HEK293 (cell line): Measurements from ENCODE around the gene SLAMF1.
"Not testable (repeated sequence)": the region's sequence is repeated elsewhere in the genome, so short reads cannot be mapped to it uniquely, and the experiment has no call there.

Source experiments
- CTCF ChIA-PET: fragments of 350-600 bp; formaldehyde crosslinking; extraction: SDS; loops from one replicate; lab custom pipeline; 2021; ENCODE audit warnings: antibody characterized with exemption; lab: Yijun Ruan, JAX
- POLR2A ChIA-PET: fragments of 300-600 bp; formaldehyde crosslinking; extraction: SDS; loops from one replicate; lab custom pipeline; 2020; ENCODE audit warnings: antibody characterized with exemption, inconsistent platforms; lab: Yijun Ruan, JAX
- H3K27ac ChIP-seq: fragments of 200-500 bp; sonication (Bioruptor generic); 2 replicates; pipeline ENCODE4 v1.5.1; 2014; ENCODE audit warnings: low read depth, low read length, control low read depth, inconsistent platforms; ENCODE audit errors: extremely low read depth
- H3K36me3 ChIP-seq, 2 experiments: fragments of 200-500 bp in 1 of 2; sonication (Bioruptor generic) in 1 of 2; 1 replicate in 1 of 2; 2 replicates in 1 of 2; pipeline ENCODE4 v1.5.1; 2014 to 2017; ENCODE audit warnings: inconsistent platforms in 2 of 2, low read length in 2 of 2; ENCODE audit not compliant: control insufficient read depth in 2 of 2, insufficient read depth in 1 of 2
- H3K4me1 ChIP-seq: fragments of 200-500 bp; sonication (Bioruptor generic); 2 replicates; pipeline ENCODE4 v1.5.1; 2014; ENCODE audit warnings: mild to moderate bottlenecking, low read length, inconsistent platforms; ENCODE audit not compliant: control insufficient read depth, insufficient read depth
- H3K4me3 ChIP-seq: 2 replicates; pipeline ENCODE4 v1.5.1; 2011; ENCODE audit warnings: low read depth, mild to moderate bottlenecking, control low read depth, low read length, moderate library complexity
- H3K9me3 ChIP-seq: fragments of 200-500 bp; sonication (Bioruptor generic); 2 replicates; pipeline ENCODE4 v1.5.1; 2014; ENCODE audit warnings: low read depth, low read length, inconsistent platforms; ENCODE audit not compliant: control insufficient read depth, insufficient read depth
- BCL11B ChIP-seq: fragments of 450-650 bp; formaldehyde crosslinking; IDR thresholded peaks from 2 replicates; pipeline ENCODE4 v1.5.1; 2016; ENCODE audit warnings: low read depth, missing biosample characterization, missing genetic modification characterization
- KLF9 ChIP-seq: fragments of 450-650 bp; formaldehyde crosslinking; IDR thresholded peaks from 2 replicates; pipeline ENCODE4 v1.5.1; 2016; ENCODE audit warnings: missing biosample characterization, missing genetic modification characterization, low read depth
- ZFP41 ChIP-seq: fragments of 450-650 bp; formaldehyde crosslinking; IDR thresholded peaks from 2 replicates; pipeline ENCODE4 v1.5.1; 2016; ENCODE audit warnings: missing biosample characterization, missing genetic modification characterization, borderline replicate concordance
- ZNF146 ChIP-seq: fragments of 450-650 bp; formaldehyde crosslinking; IDR thresholded peaks from 2 replicates; pipeline ENCODE4 v1.5.1; 2016; ENCODE audit warnings: missing biosample characterization, missing genetic modification characterization
- ZNF174 ChIP-seq: fragments of 450-650 bp; formaldehyde crosslinking; IDR thresholded peaks from 2 replicates; pipeline ENCODE4 v1.5.0; 2017; ENCODE audit warnings: missing biosample characterization, mild to moderate bottlenecking, missing genetic modification characterization
- ZNF341 ChIP-seq: fragments of 450-650 bp; formaldehyde crosslinking; IDR thresholded peaks from 2 replicates; pipeline ENCODE4; 2016; ENCODE audit warnings: low read depth, missing biosample characterization, missing genetic modification characterization
- ZNF350 ChIP-seq: fragments of 450-650 bp; formaldehyde crosslinking; IDR thresholded peaks from 2 replicates; pipeline ENCODE4 v1.5.0; 2017; ENCODE audit warnings: missing biosample characterization, mild to moderate bottlenecking, missing genetic modification characterization
- ZNF416 ChIP-seq: fragments of 450-650 bp; formaldehyde crosslinking; IDR thresholded peaks from 2 replicates; pipeline ENCODE4 v1.5.1; 2016; ENCODE audit warnings: missing biosample characterization, missing genetic modification characterization
- ZNF560 ChIP-seq: fragments of 450-650 bp; formaldehyde crosslinking; IDR thresholded peaks from 2 replicates; pipeline ENCODE4 v1.5.1; 2017; ENCODE audit warnings: missing biosample characterization, missing genetic modification characterization, borderline replicate concordance
- ZNF626 ChIP-seq: fragments of 450-650 bp; sonication (Bioruptor Pico); formaldehyde crosslinking; IDR thresholded peaks from 2 replicates; pipeline ENCODE4 v1.5.1; 2018; ENCODE audit warnings: missing biosample characterization, missing genetic modification characterization, inconsistent platforms
- ZNF791 ChIP-seq: fragments of 450-650 bp; formaldehyde crosslinking; IDR thresholded peaks from 2 replicates; pipeline ENCODE4 v1.5.1; 2016; ENCODE audit warnings: missing biosample characterization, missing genetic modification characterization
- TF ChIP-seq, protein P1 (sequence below): fragments of 450-650 bp; formaldehyde crosslinking; IDR thresholded peaks from 2 replicates; pipeline ENCODE4; 2016; ENCODE audit warnings: missing biosample characterization, missing genetic modification characterization
- TF ChIP-seq, protein P2 (sequence below): fragments of 450-650 bp; formaldehyde crosslinking; IDR thresholded peaks from 2 replicates; pipeline ENCODE4 v1.5.1; 2016; ENCODE audit warnings: missing biosample characterization, missing genetic modification characterization
- TF ChIP-seq, protein P3 (sequence below): fragments of 450-650 bp; formaldehyde crosslinking; IDR thresholded peaks from 2 replicates; pipeline ENCODE4 v1.5.1; 2016; ENCODE audit warnings: missing biosample characterization, missing genetic modification characterization, low read depth

The SLAMF1 gene

GRCh38 chr1:160563230-160563629 lies 83.6 kb downstream of the SLAMF1 start:
- POLR2A ChIA-PET, H3K27ac ChIP-seq, H3K4me3 ChIP-seq, H3K4me1 ChIP-seq, H3K36me3 ChIP-seq, H3K9me3 ChIP-seq: not testable (repeated sequence)
- CTCF ChIA-PET, result interaction anchor here (0.7 kb wide), 1 partner anchor 43 kb away, joined by 3 read pairs; no protein-coding TSS in a partner anchor
- peak; percentile 67; the same call in 1 of the 2 replicates for TF ChIP-seq ZNF146

- H3K27ac ChIP-seq, H3K4me3 ChIP-seq, H3K36me3 ChIP-seq, H3K9me3 ChIP-seq, H3K4me1 ChIP-seq, POLR2A ChIA-PET: not testable (repeated sequence)
- CTCF ChIA-PET, result interaction anchor here (0.7 kb wide), 1 partner anchor 44 kb away, joined by 3 read pairs; no protein-coding TSS in a partner anchor
These were observed 84.1 kb downstream of the SLAMF1 start for GRCh38 chr1:160562745-160563144.

DNA sequence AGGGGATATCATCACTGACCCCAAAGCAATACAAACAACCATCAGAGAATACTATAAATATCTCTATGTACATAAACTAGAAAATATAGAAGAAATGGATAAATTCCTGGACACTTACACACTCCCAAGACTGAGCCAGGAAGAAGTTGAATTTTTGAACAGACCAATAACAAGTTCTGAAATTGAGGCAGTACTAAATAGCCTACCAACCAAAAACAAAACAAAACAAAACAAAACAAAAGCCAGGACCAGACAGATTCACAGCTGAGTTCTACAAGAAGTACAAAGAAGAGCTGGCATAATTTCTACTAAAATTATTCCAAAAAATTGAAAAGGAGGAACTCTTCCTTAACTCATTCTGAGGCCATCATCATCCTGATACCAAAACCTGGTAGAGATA lies 86.0 kb downstream of the SLAMF1 start:
- no peak overlapping the region for H3K27ac ChIP-seq
- no peaks in the 10 kb centered on the region for H3K36me3 ChIP-seq
- H3K4me3 ChIP-seq, result no peak overlapping the region
- H3K9me3 ChIP-seq, result no peaks in the 10 kb centered on the region
- POLR2A ChIA-PET, result no interaction called here
- CTCF ChIA-PET, result no interaction called here
- H3K4me1 ChIP-seq, result no peaks in the 10 kb centered on the region
- TF ChIP-seq ZNF791 (no peak), ZNF626 (no peak), ZNF560 (tag by site-specific recombination) (no peak), ZNF416 (tag by site-specific recombination) (no peak), ZFP41 (no peak), ZNF174 (tag by site-specific recombination) (no peak)
- TF ChIP-seq, protein P1, sequence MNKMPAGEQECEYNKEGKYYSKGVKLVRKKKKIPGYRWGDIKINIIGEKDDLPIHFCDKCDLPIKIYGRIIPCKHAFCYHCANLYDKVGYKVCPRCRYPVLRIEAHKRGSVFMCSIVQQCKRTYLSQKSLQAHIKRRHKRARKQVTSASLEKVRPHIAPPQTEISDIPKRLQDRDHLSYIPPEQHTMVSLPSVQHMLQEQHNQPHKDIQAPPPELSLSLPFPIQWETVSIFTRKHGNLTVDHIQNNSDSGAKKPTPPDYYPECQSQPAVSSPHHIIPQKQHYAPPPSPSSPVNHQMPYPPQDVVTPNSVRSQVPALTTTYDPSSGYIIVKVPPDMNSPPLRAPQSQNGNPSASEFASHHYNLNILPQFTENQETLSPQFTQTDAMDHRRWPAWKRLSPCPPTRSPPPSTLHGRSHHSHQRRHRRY (tag by site-specific recombination), result no peak

GRCh38 chr1:160560045-160560705 lies 86.7 kb downstream of the SLAMF1 start:
- Histone ChIP-seq H3K36me3 (no peaks in the 10 kb centered on the region), H3K27ac (no peak overlapping the region), H3K4me1 (no peaks in the 10 kb centered on the region), H3K4me3 (no peak overlapping the region), H3K9me3 (no peaks in the 10 kb centered on the region)
- ChIA-PET CTCF (interaction anchor here (0.7 kb wide), 1 partner anchor 16 kb away, joined by 5 read pairs; no protein-coding TSS in a partner anchor), POLR2A (no interaction called here)
- no peak for TF ChIP-seq BCL11B (tag by site-specific recombination)
- no peak for TF ChIP-seq ZNF341 (tag by site-specific recombination)
- no peak for TF ChIP-seq ZNF350
- TF ChIP-seq, protein P2, sequence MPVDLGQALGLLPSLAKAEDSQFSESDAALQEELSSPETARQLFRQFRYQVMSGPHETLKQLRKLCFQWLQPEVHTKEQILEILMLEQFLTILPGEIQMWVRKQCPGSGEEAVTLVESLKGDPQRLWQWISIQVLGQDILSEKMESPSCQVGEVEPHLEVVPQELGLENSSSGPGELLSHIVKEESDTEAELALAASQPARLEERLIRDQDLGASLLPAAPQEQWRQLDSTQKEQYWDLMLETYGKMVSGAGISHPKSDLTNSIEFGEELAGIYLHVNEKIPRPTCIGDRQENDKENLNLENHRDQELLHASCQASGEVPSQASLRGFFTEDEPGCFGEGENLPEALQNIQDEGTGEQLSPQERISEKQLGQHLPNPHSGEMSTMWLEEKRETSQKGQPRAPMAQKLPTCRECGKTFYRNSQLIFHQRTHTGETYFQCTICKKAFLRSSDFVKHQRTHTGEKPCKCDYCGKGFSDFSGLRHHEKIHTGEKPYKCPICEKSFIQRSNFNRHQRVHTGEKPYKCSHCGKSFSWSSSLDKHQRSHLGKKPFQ (tag by site-specific recombination), result no peak
- TF ChIP-seq KLF9 (tag by site-specific recombination), result no peak
- TF ChIP-seq, protein P3, sequence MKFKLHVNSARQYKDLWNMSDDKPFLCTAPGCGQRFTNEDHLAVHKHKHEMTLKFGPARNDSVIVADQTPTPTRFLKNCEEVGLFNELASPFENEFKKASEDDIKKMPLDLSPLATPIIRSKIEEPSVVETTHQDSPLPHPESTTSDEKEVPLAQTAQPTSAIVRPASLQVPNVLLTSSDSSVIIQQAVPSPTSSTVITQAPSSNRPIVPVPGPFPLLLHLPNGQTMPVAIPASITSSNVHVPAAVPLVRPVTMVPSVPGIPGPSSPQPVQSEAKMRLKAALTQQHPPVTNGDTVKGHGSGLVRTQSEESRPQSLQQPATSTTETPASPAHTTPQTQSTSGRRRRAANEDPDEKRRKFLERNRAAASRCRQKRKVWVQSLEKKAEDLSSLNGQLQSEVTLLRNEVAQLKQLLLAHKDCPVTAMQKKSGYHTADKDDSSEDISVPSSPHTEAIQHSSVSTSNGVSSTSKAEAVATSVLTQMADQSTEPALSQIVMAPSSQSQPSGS (tag by site-specific recombination), result no peak
- TF ChIP-seq, all 188 proteins: peak for 0

DNA sequence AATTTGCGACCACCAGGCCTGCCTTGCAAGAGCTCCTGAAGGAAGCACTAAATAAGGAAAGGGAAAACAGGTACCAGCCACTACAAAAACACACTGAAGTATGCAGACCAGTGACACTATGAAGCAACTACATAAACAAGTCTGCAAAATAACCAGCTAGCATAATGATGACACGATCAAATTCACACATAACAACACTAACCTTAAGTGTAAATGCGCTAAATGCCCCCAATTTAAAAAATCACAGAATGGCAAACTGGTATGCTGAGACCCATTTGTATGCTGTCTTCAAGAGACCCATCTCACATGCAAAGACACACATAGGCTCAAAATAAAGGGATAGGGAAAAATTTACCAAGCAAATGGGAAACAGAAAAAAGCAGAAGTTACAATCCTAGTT lies 87.4 kb downstream of the SLAMF1 start:
- H3K4me3 ChIP-seq, CTCF ChIA-PET, H3K36me3 ChIP-seq, H3K9me3 ChIP-seq, POLR2A ChIA-PET, H3K4me1 ChIP-seq, H3K27ac ChIP-seq: not testable (repeated sequence)
